Measurements from ENCODE around the gene ZNF98.

The ZNF98 gene

GRCh38 chr19:22422211-22422610, at the start of gene ZNF98:
Gene ZNF98, minus strand, starts transcription at chr19:22422346. Its CDS starts 122 bp downstream, at chr19:22422224.
- DNase-seq (ENCODE audit: low spot score): peak; percentile 76

GRCh38 chr19:22446605-22447004, 24.5 kb upstream of the ZNF98 start:
- DNase-seq (ENCODE audit: low spot score): no peak

DNA sequence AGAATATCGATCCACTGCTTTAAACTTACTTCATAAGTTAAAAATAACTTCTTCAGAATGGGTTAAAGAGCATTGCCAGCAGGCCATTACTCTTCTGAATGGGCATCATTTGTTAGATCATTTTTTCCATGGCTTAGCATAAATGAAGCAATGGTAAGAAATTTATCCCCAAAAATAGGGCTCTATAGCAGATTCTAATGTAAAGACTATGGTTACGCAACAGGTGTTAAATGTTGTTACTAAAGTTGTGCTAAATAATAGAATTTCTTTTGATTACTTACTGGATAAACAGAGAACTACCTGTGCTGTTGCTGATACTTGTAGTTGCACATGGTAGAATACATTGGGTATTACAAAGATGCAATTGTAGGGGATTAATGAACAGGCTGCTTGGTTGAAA, 15.9 kb upstream of the ZNF98 start:
- DNase-seq (ENCODE audit: low spot score): no peak

DNA sequence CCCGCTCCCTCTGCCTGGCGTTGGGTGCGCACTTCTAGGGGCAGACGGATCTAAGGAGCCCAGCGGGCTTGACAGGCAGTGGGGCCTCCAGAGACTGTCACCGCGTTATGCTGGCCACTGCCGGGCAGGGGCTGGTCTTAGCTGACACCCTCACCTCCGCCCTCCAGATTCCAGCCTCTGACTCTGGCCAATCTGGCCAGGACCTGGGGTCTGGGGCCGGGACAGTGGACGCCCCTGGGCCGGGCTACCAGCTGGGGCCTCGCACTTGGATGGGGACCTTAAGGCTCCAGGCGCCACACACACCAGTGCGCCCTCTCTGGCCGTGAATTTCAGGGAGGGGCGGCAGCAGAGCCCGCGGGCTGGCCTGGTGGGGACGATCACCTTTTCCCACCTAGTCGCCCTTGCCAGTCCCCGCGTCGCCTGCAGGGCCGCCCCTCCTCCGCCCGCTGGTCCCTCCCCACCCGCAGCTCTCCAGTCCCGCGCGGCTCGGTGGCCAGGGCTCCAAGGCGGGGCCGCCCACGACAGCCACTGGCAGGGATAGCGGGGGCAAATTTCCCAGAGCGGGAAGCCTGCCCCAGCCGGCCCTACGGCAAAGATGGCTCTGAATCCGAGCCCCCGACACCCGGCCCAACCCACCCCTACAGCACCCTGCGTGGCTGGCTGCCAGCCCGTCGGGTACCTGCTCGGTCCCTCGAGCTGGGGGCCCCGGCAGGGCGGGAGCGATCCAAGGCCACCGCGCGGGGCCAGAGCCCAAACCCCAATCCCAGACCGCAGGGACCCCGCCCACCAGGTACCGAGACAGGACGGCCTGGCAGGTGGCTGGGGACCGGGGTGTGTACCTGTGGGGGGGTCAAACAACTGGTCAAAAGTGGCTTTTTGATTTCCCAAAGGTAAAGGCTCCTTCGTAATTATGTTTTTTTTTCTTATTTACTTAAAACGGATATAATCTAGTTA, 6.1 kb upstream of the ZNF98 start:
- no peak for DNase-seq (ENCODE audit: low spot score)

DNA sequence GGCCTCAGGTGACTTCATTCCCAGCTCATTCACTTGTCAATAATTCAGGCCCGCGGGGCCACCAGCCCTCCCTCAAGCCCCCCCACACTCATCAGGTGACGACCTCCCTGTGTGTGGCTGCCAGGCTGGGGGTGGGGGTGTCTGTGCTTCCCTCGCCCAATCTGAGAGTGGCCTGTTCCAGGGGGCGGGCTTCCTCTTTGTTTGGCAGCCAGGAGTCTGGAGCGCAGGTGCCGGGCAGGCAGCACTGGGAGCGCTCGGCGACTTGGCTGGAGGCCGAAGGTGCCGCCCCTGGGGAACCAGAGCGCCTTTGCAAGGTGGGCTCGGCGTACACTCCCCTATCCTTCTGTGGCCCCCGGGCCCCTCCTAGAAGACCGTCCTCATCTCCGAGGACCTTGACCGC, 5.4 kb upstream of the ZNF98 start:
- no peak for DNase-seq (ENCODE audit: low spot score)

GRCh38 chr19:22426901-22427300, 4.8 kb upstream of the ZNF98 start:
- no peak for DNase-seq (ENCODE audit: low spot score)

GRCh38 chr19:22421797-22422196, 349 bp downstream of the ZNF98 start:
- DNase-seq (ENCODE audit: low spot score): no peak

DNA sequence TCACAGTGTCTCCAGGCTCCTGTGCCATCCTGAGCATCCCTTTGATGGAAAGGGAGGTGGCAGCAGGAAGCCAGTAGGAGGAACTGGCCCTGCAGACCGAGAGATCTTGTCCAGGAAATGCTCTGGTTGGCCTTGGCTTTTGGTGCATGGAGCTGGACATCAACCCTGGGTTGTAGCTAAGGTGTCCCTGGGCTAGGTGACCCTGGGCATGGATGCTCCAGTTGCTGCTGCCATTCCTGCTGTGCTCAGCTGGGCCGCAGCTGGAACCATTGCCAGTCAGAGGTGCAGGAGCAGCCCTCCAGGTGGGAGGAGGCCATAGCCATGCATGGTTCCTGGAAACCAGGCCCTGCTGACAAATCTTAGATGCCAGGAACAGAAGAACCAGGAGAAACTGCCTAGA, 67.5 kb downstream of the ZNF98 start:
- no peak for DNase-seq (ENCODE audit: low spot score)

Measured in pons (tissue), 1 donor.